ENCODE data around the gene PP2D1.

PP2D1 gene

GRCh38 chr3:19937459-19938294, 74.4 kb downstream of the PP2D1 start:
- DNase-seq (ENCODE audit: extremely low read depth, insufficient read length): no peak
- H3K4me3 ChIP-seq (replicated peaks; ENCODE audit: low read depth, low read length): no peak overlapping the region
- no peaks in the 10 kb centered on the region for H3K27me3 ChIP-seq (replicated peaks; ENCODE audit: control insufficient read depth, insufficient read depth, low read length)
- no peaks in the 10 kb centered on the region for H3K36me3 ChIP-seq (ENCODE audit: control insufficient read depth, insufficient read depth, low read length)
- no peak for TF ChIP-seq CTCF (IDR thresholded peaks at IDR 0.05; ENCODE audit: insufficient read depth, low read length, poor library complexity, severe bottlenecking)

All from GM06990 (cell line).